Measurements from ENCODE around the gene DCK. TPM values are rescaled to one million over a fixed set of nuclear protein-coding genes. Genes with fewer than 3 reads are reported as not detected.

DCK gene
- total RNA-seq, 1 experiment from 2014 or later = 11.8 TPM

GRCh38 chr4:71066737-71067716 is 73.6 kb downstream of the DCK start:
- H2AFZ ChIP-seq = no peak overlapping the region
- no peaks in the 10 kb centered on the region for H3K9me2 ChIP-seq (ENCODE audit: insufficient read depth)
- no peaks in the 10 kb centered on the region for H3F3A ChIP-seq (ENCODE audit: insufficient read depth, low read depth)
- no peaks in the 10 kb centered on the region for H3K27me3 ChIP-seq (ENCODE audit: insufficient read depth, low read depth)
- no peak overlapping the region for H3K4me2 ChIP-seq
- no TSS peak for BruUV-seq (replicated peaks)
- intact Hi-C loops (cut with micrococcal nuclease; ENCODE audit: unreplicated experiment) = no loop called here
- H3K9me3 ChIP-seq (ENCODE audit: insufficient read depth, low read depth) = no peaks in the 10 kb centered on the region
- H3K4me3 ChIP-seq = no peak overlapping the region
- DNase-seq = no peak
- ChIA-PET CTCF (no interaction called here), POLR2A (ENCODE audit: unreplicated experiment) (no interaction called here)
- H3K27ac ChIP-seq = no peak overlapping the region
- no peaks in the 10 kb centered on the region for H3K36me3 ChIP-seq (ENCODE audit: low read depth)
- TF ChIP-seq CTCF (conservative IDR thresholded peaks at IDR 0.05) = no peak
- no peak for TF ChIP-seq EZH2 (IDR thresholded peaks at IDR 0.05; ENCODE audit: low read depth)
- no peaks in the 10 kb centered on the region for H4K20me1 ChIP-seq (ENCODE audit: insufficient read depth)
- H3K4me1 ChIP-seq (replicated peaks; ENCODE audit: insufficient read depth) = no peaks in the 10 kb centered on the region
- no peaks in the 10 kb centered on the region for H3K79me2 ChIP-seq (ENCODE audit: low read depth)

GRCh38 chr4:71069063-71069462 is 75.6 kb downstream of the DCK start:
- no peaks in the 10 kb centered on the region for H3K79me2 ChIP-seq (ENCODE audit: low read depth)
- H3K27ac ChIP-seq = no peak overlapping the region
- no peak overlapping the region for H2AFZ ChIP-seq
- H3K4me1 ChIP-seq (replicated peaks; ENCODE audit: insufficient read depth) = no peaks in the 10 kb centered on the region
- H3F3A ChIP-seq (ENCODE audit: insufficient read depth, low read depth) = no peaks in the 10 kb centered on the region
- no peaks in the 10 kb centered on the region for H3K9me2 ChIP-seq (ENCODE audit: insufficient read depth)
- DNase-seq = no peak
- ChIA-PET POLR2A (ENCODE audit: unreplicated experiment) (no interaction called here), CTCF (no interaction called here)
- intact Hi-C loops (cut with micrococcal nuclease; ENCODE audit: unreplicated experiment) = no loop called here
- H3K9me3 ChIP-seq (ENCODE audit: insufficient read depth, low read depth) = no peaks in the 10 kb centered on the region
- no peak for TF ChIP-seq EZH2 (IDR thresholded peaks at IDR 0.05; ENCODE audit: low read depth)
- TF ChIP-seq CTCF (conservative IDR thresholded peaks at IDR 0.05) = no peak
- no TSS peak for BruUV-seq (replicated peaks)
- no peaks in the 10 kb centered on the region for H4K20me1 ChIP-seq (ENCODE audit: insufficient read depth)
- H3K27me3 ChIP-seq (ENCODE audit: insufficient read depth, low read depth) = no peaks in the 10 kb centered on the region
- no peak overlapping the region for H3K4me2 ChIP-seq
- H3K4me3 ChIP-seq = no peak overlapping the region
- H3K36me3 ChIP-seq (ENCODE audit: low read depth) = no peaks in the 10 kb centered on the region

- H3K36me3 ChIP-seq (ENCODE audit: low read depth) = no peaks in the 10 kb centered on the region
- no peak overlapping the region for H3K4me3 ChIP-seq
- no peaks in the 10 kb centered on the region for H3K9me3 ChIP-seq (ENCODE audit: insufficient read depth, low read depth)
- no TSS peak for BruUV-seq (replicated peaks)
- no peak overlapping the region for H3K27ac ChIP-seq
- ChIA-PET CTCF (no interaction called here), POLR2A (ENCODE audit: unreplicated experiment) (no interaction called here)
- no peak overlapping the region for H3K4me2 ChIP-seq
- no peak for DNase-seq
- H2AFZ ChIP-seq = no peak overlapping the region
- no peaks in the 10 kb centered on the region for H3K27me3 ChIP-seq (ENCODE audit: insufficient read depth, low read depth)
- no peaks in the 10 kb centered on the region for H3K4me1 ChIP-seq (replicated peaks; ENCODE audit: insufficient read depth)
- no peaks in the 10 kb centered on the region for H3K79me2 ChIP-seq (ENCODE audit: low read depth)
- H3F3A ChIP-seq (ENCODE audit: insufficient read depth, low read depth) = no peaks in the 10 kb centered on the region
- TF ChIP-seq CTCF (conservative IDR thresholded peaks at IDR 0.05) (no peak), EZH2 (IDR thresholded peaks at IDR 0.05; ENCODE audit: low read depth) (no peak)
- no peaks in the 10 kb centered on the region for H4K20me1 ChIP-seq (ENCODE audit: insufficient read depth)
- H3K9me2 ChIP-seq (ENCODE audit: insufficient read depth) = no peaks in the 10 kb centered on the region
- intact Hi-C loops (cut with micrococcal nuclease; ENCODE audit: unreplicated experiment) = no loop called here
Observed at GRCh38 chr4:71070015-71070414, 76.6 kb downstream of the DCK start.

Measured in PC-9 (cell line).